ENCODE data around the gene GRM8.

DNA sequence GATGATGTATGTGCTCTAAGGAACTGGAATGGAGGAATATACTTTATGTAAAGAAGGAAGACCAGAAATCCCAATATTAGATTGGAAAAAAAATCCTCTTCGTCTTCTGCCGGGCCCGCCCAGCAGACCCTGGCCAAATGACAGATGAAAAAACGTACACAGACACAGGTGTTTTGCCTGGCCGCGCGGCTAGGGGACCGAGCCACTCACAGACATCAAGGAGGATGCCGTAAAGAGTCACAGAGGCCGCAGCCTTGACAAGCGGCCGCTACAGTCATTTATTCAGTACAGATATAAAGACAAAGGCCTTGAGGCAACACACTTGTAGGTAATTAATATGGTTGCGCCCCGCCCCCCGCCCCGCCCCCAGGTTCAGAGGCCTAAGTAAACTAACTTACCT is 594.1 kb downstream of the GRM8 start:
- TF ChIP-seq, protein P1, sequence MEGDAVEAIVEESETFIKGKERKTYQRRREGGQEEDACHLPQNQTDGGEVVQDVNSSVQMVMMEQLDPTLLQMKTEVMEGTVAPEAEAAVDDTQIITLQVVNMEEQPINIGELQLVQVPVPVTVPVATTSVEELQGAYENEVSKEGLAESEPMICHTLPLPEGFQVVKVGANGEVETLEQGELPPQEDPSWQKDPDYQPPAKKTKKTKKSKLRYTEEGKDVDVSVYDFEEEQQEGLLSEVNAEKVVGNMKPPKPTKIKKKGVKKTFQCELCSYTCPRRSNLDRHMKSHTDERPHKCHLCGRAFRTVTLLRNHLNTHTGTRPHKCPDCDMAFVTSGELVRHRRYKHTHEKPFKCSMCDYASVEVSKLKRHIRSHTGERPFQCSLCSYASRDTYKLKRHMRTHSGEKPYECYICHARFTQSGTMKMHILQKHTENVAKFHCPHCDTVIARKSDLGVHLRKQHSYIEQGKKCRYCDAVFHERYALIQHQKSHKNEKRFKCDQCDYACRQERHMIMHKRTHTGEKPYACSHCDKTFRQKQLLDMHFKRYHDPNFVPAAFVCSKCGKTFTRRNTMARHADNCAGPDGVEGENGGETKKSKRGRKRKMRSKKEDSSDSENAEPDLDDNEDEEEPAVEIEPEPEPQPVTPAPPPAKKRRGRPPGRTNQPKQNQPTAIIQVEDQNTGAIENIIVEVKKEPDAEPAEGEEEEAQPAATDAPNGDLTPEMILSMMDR (IDR thresholded peaks at IDR 0.05), result no peak
- TF ChIP-seq POLR2AphosphoS5 (IDR thresholded peaks at IDR 0.05) (no peak), POLR2A (IDR thresholded peaks at IDR 0.05) (no peak)

Measured in breast epithelium (tissue), 3 donors.